ENCODE measurements around the gene SHISA7. TPM values are rescaled to one million over a fixed set of nuclear protein-coding genes. Genes with fewer than 3 reads are reported as not detected.
"Not testable (repeated sequence)": the region's sequence is repeated elsewhere in the genome, so short reads cannot be mapped to it uniquely, and the experiment has no call there.

The SHISA7 gene
- total RNA-seq, 1 donor from 2014 or later, result 0.10 TPM

DNA sequence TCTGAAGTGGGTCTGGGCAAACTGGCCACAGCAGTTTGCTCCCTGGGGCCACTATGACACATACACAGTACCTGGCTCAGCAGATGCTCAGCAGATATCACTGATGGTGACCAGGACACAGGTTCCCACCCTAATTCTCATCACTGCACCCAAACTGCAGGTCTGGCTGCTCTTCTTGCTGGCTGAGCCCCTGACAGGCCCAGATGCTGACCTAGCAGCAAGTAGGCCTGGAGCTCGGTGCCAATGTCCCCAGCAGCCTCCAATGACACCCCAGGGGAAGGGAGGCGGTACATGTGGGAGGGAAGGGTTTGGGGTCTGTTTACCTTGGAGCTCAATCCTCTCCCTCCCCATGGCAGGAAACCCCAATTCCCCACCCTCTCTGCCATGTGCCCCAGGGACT is 40.6 kb downstream of the SHISA7 start:
- H3K9me3 Mint-ChIP-seq (ENCODE audit: low read depth), result no peaks in the 10 kb centered on the region
- H3K27me3 Mint-ChIP-seq, result no peaks in the 10 kb centered on the region
- H3K4me1 Mint-ChIP-seq (ENCODE audit: low read depth), result peaks cover 14% of the 10 kb centered on the region
- H3K36me3 Mint-ChIP-seq (ENCODE audit: insufficient read depth), result peaks cover 19% of the 10 kb centered on the region
- no peak overlapping the region for H3K27ac Mint-ChIP-seq
- H3K4me3 Mint-ChIP-seq (ENCODE audit: low read depth), result no peak overlapping the region
- TF ChIP-seq, protein P1, sequence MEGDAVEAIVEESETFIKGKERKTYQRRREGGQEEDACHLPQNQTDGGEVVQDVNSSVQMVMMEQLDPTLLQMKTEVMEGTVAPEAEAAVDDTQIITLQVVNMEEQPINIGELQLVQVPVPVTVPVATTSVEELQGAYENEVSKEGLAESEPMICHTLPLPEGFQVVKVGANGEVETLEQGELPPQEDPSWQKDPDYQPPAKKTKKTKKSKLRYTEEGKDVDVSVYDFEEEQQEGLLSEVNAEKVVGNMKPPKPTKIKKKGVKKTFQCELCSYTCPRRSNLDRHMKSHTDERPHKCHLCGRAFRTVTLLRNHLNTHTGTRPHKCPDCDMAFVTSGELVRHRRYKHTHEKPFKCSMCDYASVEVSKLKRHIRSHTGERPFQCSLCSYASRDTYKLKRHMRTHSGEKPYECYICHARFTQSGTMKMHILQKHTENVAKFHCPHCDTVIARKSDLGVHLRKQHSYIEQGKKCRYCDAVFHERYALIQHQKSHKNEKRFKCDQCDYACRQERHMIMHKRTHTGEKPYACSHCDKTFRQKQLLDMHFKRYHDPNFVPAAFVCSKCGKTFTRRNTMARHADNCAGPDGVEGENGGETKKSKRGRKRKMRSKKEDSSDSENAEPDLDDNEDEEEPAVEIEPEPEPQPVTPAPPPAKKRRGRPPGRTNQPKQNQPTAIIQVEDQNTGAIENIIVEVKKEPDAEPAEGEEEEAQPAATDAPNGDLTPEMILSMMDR (IDR thresholded peaks at IDR 0.05; ENCODE audit: unreplicated experiment), result no peak
- DNase-seq (ENCODE audit: low spot score, unreplicated experiment), result no peak

- H3K9me3 Mint-ChIP-seq (ENCODE audit: low read depth); DNase-seq (ENCODE audit: low spot score, unreplicated experiment); H3K4me3 Mint-ChIP-seq (ENCODE audit: low read depth); H3K27me3 Mint-ChIP-seq; H3K4me1 Mint-ChIP-seq (ENCODE audit: low read depth); H3K27ac Mint-ChIP-seq: not testable (repeated sequence)
- peaks cover 17% of the 10 kb centered on the region for H3K36me3 Mint-ChIP-seq (ENCODE audit: insufficient read depth)
Measured at GRCh38 chr19:55401390-55401789, 41.7 kb downstream of the SHISA7 start.

DNA sequence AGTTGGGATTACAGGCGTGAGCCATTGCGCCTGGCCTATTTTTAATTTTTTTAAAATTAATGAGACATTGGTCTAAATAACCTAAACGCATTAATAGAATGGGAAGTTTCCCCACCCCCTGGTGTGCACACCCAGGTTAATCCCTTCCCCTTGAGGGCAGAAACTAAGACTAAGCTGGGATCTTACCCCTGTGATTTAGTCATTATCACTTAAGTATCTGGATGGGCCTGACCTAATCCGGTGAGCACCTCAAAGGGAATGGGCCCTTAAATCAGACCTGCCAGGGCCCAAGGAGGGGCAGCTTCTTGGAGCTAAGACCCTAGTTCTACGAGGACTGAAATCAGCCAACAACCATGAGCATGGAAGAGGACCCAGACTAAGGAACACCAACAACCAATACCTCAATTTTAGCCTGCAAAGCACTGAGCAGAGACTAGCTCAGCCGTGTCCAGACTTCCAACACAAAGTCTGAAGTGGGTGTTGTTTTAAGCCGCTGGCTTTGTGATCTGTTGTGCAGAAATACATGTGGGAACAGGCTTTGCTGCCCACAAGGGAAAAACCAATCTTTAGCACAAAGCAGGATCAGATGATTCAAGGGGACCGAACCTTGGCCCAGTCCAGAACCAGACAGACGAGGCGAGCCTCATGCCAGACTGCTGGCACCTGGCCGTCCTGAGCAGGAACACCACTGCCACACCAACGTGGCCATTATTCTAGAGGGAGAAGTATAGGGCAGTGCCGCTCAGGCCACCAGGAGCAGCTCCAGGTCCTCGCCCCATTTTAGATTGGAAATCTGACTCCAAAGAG is 42.6 kb downstream of the SHISA7 start:
- no peaks in the 10 kb centered on the region for H3K9me3 Mint-ChIP-seq (ENCODE audit: low read depth)
- DNase-seq (ENCODE audit: low spot score, unreplicated experiment), result no peak
- TF ChIP-seq, protein P1 (IDR thresholded peaks at IDR 0.05; ENCODE audit: unreplicated experiment), result no peak
- no peaks in the 10 kb centered on the region for H3K27me3 Mint-ChIP-seq
- peaks cover under 1% of the 10 kb centered on the region for H3K4me1 Mint-ChIP-seq (ENCODE audit: low read depth)
- no peak overlapping the region for H3K27ac Mint-ChIP-seq
- H3K4me3 Mint-ChIP-seq (ENCODE audit: low read depth), result no peak overlapping the region
- peaks cover 10% of the 10 kb centered on the region for H3K36me3 Mint-ChIP-seq (ENCODE audit: insufficient read depth)

- TF ChIP-seq, protein P1 (IDR thresholded peaks at IDR 0.05; ENCODE audit: unreplicated experiment), result no peak
- Mint-ChIP-seq H3K9me3 (ENCODE audit: low read depth) (no peaks in the 10 kb centered on the region), H3K36me3 (ENCODE audit: insufficient read depth) (peaks cover 10% of the 10 kb centered on the region), H3K27ac (peak overlapping the region; percentile 7), H3K4me3 (ENCODE audit: low read depth) (no peak overlapping the region), H3K27me3 (no peaks in the 10 kb centered on the region), H3K4me1 (ENCODE audit: low read depth) (peaks cover under 1% of the 10 kb centered on the region)
- no peak for DNase-seq (ENCODE audit: low spot score, unreplicated experiment)
Measured at GRCh38 chr19:55398200-55398925, 44.7 kb downstream of the SHISA7 start.

GRCh38 chr19:55392820-55393761 is 50.0 kb downstream of the SHISA7 start:
- Mint-ChIP-seq H3K27me3 (no peaks in the 10 kb centered on the region), H3K4me3 (ENCODE audit: low read depth) (no peak overlapping the region), H3K27ac (no peak overlapping the region), H3K4me1 (ENCODE audit: low read depth) (peaks cover 16% of the 10 kb centered on the region), H3K36me3 (ENCODE audit: insufficient read depth) (peaks cover 7% of the 10 kb centered on the region), H3K9me3 (ENCODE audit: low read depth) (no peaks in the 10 kb centered on the region)
- TF ChIP-seq, protein P1 (IDR thresholded peaks at IDR 0.05; ENCODE audit: unreplicated experiment), result no peak
- no peak for DNase-seq (ENCODE audit: low spot score, unreplicated experiment)
